HepG2 (cell line): ENCODE measurements around the gene TDRD5. TPM values are rescaled to one million over a fixed set of nuclear protein-coding genes. Genes with fewer than 3 reads are reported as not detected.

Experiments
- ZHX1 ChIP-seq: sonication (generic); formaldehyde crosslinking; IDR thresholded peaks from 2 replicates; pipeline ENCODE4 v1.8.1; 2022; ENCODE audit warnings: low read depth, mild to moderate bottlenecking, missing genetic modification reagents
- ZNF225 ChIP-seq: sonication (generic); formaldehyde crosslinking; IDR thresholded peaks from 2 replicates; pipeline ENCODE4 v1.4.0; 2020; ENCODE audit warnings: mild to moderate bottlenecking, missing genetic modification reagents
- ZNF407 ChIP-seq: sonication (generic); formaldehyde crosslinking; IDR thresholded peaks from one replicate; pipeline ENCODE4 v1.5.1; 2020; ENCODE audit warnings: mild to moderate bottlenecking, missing genetic modification reagents; ENCODE audit errors: not compliant biosample characterization
- polyA plus RNA-seq, 8 experiments: library from polyadenylated mRNA; depleted of rRNA in 3 of 8; stranded (reverse) in 7 of 8; unstranded in 1 of 8; fragments of >200 nt; fragmentation: Illumina TruSeq in 4 of 8; extraction: Trizol in 4 of 8; gene quantifications; 2 replicates each; pipeline versions ENCODE4 v1.2.1 to v1.2.3, GENCODE V29; 2011 to 2016; ENCODE audit warnings: low read depth in 4 of 8, missing spikeins in 1 of 8, mixed read lengths in 1 of 8; ENCODE audit not compliant: insufficient read depth in 1 of 8
- total RNA-seq, 5 experiments: library from RNA; depleted of rRNA; stranded (reverse); fragments of >200 nt; fragmentation: Illumina TruSeq; extraction: Trizol; gene quantifications; 2 replicates each; pipeline ENCODE4 v1.2.3, GENCODE V29; 2016; ENCODE audit warnings: low read depth in 1 of 5

The TDRD5 gene
- total and polyA plus RNA-seq, 2 of the 13 experiments (the other 11 are each of a cell fraction or from before 2014, with no cell fraction given): not detected

GRCh38 chr1:179545321-179545720, 46.3 kb upstream of the TDRD5 start (continued):
- TF ChIP-seq ZNF407 (CRISPR knock-in tag) (no peak), ZNF225 (CRISPR knock-in tag) (no peak), ZHX1 (CRISPR knock-in tag) (no peak)
